Mesendoderm (in vitro differentiated cells): Measurements from ENCODE around the gene GNPTG.

ENCODE experiments used
- DNase-seq: peaks from one replicate; pipeline ENCODE4 v3.0.0; 2013
- H2AK5ac ChIP-seq: 2 replicates; pipeline ENCODE4 v1.6.1; 2013; ENCODE audit warnings: low read length, inconsistent platforms
- H2BK120ac ChIP-seq: 2 replicates; pipeline ENCODE4 v1.6.1; 2013; ENCODE audit warnings: low read depth, mild to moderate bottlenecking, low read length, moderate library complexity, mixed read lengths
- H2BK15ac ChIP-seq: replicated peaks from 2 replicates; pipeline ENCODE4 v1.6.1; 2013; ENCODE audit warnings: low read depth, mild to moderate bottlenecking, moderate library complexity
- H2BK5ac ChIP-seq: 2 replicates; pipeline ENCODE4 v1.6.1; 2013; ENCODE audit warnings: low read length, inconsistent platforms
- H3K18ac ChIP-seq: 2 replicates; pipeline ENCODE4 v1.6.1; 2013; ENCODE audit warnings: mild to moderate bottlenecking, low read length, mixed read lengths
- H3K23ac ChIP-seq: one replicate; pipeline ENCODE4 v1.6.1; 2013; ENCODE audit warnings: low read length
- H3K27ac ChIP-seq: 2 replicates; pipeline ENCODE4 v1.5.1; 2013; ENCODE audit warnings: low read depth, mild to moderate bottlenecking, inconsistent platforms, low read length, moderate library complexity
- H3K27me3 ChIP-seq: 2 replicates; pipeline ENCODE4 v1.6.1; 2013; ENCODE audit warnings: low read length, control low read depth, mild to moderate bottlenecking, inconsistent platforms; ENCODE audit not compliant: insufficient read depth, poor library complexity
- H3K36me3 ChIP-seq: 2 replicates; pipeline ENCODE4 v1.6.1; 2013; ENCODE audit warnings: low read length, inconsistent platforms; ENCODE audit not compliant: control insufficient read depth, insufficient read depth
- H3K4ac ChIP-seq: one replicate; pipeline ENCODE4 v1.6.1; 2013; ENCODE audit warnings: low read depth, mild to moderate bottlenecking, low read length, moderate library complexity
- H3K4me1 ChIP-seq: 2 replicates; pipeline ENCODE4 v1.6.1; 2013; ENCODE audit warnings: low read depth, low read length, inconsistent platforms; ENCODE audit not compliant: control insufficient read depth
- H3K4me2 ChIP-seq: 2 replicates; pipeline ENCODE4 v1.6.1; 2013; ENCODE audit warnings: low read length
- H3K4me3 ChIP-seq: 2 replicates; pipeline ENCODE4 v1.5.1; 2013; ENCODE audit warnings: mild to moderate bottlenecking, low read length
- H3K56ac ChIP-seq: one replicate; pipeline ENCODE4 v1.6.1; 2013; ENCODE audit warnings: low read length
- H3K79me1 ChIP-seq: 2 replicates; pipeline ENCODE4 v1.6.1; 2013; ENCODE audit warnings: low read length, inconsistent platforms
- H3K79me2 ChIP-seq: 2 replicates; pipeline ENCODE4 v1.6.1; 2013; ENCODE audit warnings: mild to moderate bottlenecking, low read length; ENCODE audit not compliant: control insufficient read depth, insufficient read depth
- H3K9ac ChIP-seq: 2 replicates; pipeline ENCODE4 v1.6.1; 2013; ENCODE audit warnings: low read length, inconsistent platforms
- H4K5ac ChIP-seq: one replicate; pipeline ENCODE4 v1.6.1; 2013; ENCODE audit warnings: low read length
- H4K8ac ChIP-seq: one replicate; pipeline ENCODE4 v1.6.1; 2013; ENCODE audit warnings: low read depth, mild to moderate bottlenecking, control low read depth, low read length, moderate library complexity
- WGBS: extraction: QIAGEN DNeasy Blood & Tissue Kit; methylation state at CpG from one replicate; pipeline ENCODE4 v1.1.7; 2013; ENCODE audit warnings: low lambda C conversion rate, missing lambda C conversion rate; ENCODE audit not compliant: insufficient coverage; ENCODE audit errors: extremely low coverage; 5-methylcytosine and 5-hydroxymethylcytosine counted together

GNPTG gene

GRCh38 chr16:1385232-1385631, 33.5 kb downstream of the GNPTG start:
- H3K56ac ChIP-seq = no peak overlapping the region
- WGBS = no CpG with 5 or more reads among the region's 39 CpGs
- H3K18ac ChIP-seq = no peak overlapping the region

GRCh38 chr16:1387331-1387730, 35.6 kb downstream of the GNPTG start:
- Histone ChIP-seq H3K23ac (no peak overlapping the region), H3K4me3 (no peak overlapping the region), H2AK5ac (no peak overlapping the region), H3K79me2 (no peaks in the 10 kb centered on the region), H2BK120ac (no peak overlapping the region), H3K4ac (no peak overlapping the region), H3K56ac (no peak overlapping the region), H3K18ac (no peak overlapping the region), H3K27me3 (no peaks in the 10 kb centered on the region), H3K9ac (no peak overlapping the region), H3K4me1 (no peaks in the 10 kb centered on the region), H2BK5ac (no peak overlapping the region), H4K5ac (no peak overlapping the region), H3K4me2 (no peak overlapping the region), H2BK15ac (no peak overlapping the region), H3K36me3 (no peaks in the 10 kb centered on the region), H4K8ac (no peak overlapping the region), H3K79me1 (no peaks in the 10 kb centered on the region), H3K27ac (no peak overlapping the region)
- no peak for DNase-seq
- WGBS = no CpG with 5 or more reads among the region's 16 CpGs

More at GRCh38 chr16:1385232-1385631, 33.5 kb downstream of the GNPTG start:
- no peaks in the 10 kb centered on the region for H3K79me1 ChIP-seq
- H2BK120ac ChIP-seq = no peak overlapping the region
- no peaks in the 10 kb centered on the region for H3K36me3 ChIP-seq
- no peak overlapping the region for H4K8ac ChIP-seq
- no peak overlapping the region for H3K4me2 ChIP-seq
- H3K23ac ChIP-seq = no peak overlapping the region
- no peak for DNase-seq
- no peak overlapping the region for H2AK5ac ChIP-seq
- no peak overlapping the region for H3K4me3 ChIP-seq
- no peaks in the 10 kb centered on the region for H3K79me2 ChIP-seq
- H3K9ac ChIP-seq = no peak overlapping the region
- H3K4me1 ChIP-seq = no peaks in the 10 kb centered on the region
- no peaks in the 10 kb centered on the region for H3K27me3 ChIP-seq
- no peak overlapping the region for H3K27ac ChIP-seq
- no peak overlapping the region for H3K4ac ChIP-seq
- H4K5ac ChIP-seq = no peak overlapping the region
- no peak overlapping the region for H2BK5ac ChIP-seq
- no peak overlapping the region for H2BK15ac ChIP-seq

GRCh38 chr16:1389762-1390161, 38.0 kb downstream of the GNPTG start:
- Histone ChIP-seq H4K5ac (no peak overlapping the region), H3K4ac (no peak overlapping the region), H3K79me2 (no peaks in the 10 kb centered on the region), H3K36me3 (no peaks in the 10 kb centered on the region), H2AK5ac (no peak overlapping the region), H3K56ac (no peak overlapping the region), H2BK15ac (no peak overlapping the region), H3K27ac (no peak overlapping the region), H3K4me2 (no peak overlapping the region), H3K79me1 (no peaks in the 10 kb centered on the region), H3K4me3 (no peak overlapping the region), H4K8ac (no peak overlapping the region), H2BK120ac (no peak overlapping the region), H3K23ac (no peak overlapping the region), H3K9ac (no peak overlapping the region), H2BK5ac (no peak overlapping the region), H3K4me1 (no peaks in the 10 kb centered on the region), H3K27me3 (no peaks in the 10 kb centered on the region), H3K18ac (no peak overlapping the region)
- no peak for DNase-seq
- no CpG with 5 or more reads among the region's 7 CpGs for WGBS

- no peak overlapping the region for H2BK15ac ChIP-seq
- no peak overlapping the region for H2AK5ac ChIP-seq
- no peaks in the 10 kb centered on the region for H3K4me1 ChIP-seq
- WGBS = no CpG with 5 or more reads among the region's 28 CpGs
- no peak for DNase-seq
- no peak overlapping the region for H3K4me2 ChIP-seq
- H3K79me2 ChIP-seq = no peaks in the 10 kb centered on the region
- no peak overlapping the region for H4K5ac ChIP-seq
- no peak overlapping the region for H3K4me3 ChIP-seq
- H3K18ac ChIP-seq = no peak overlapping the region
- no peaks in the 10 kb centered on the region for H3K79me1 ChIP-seq
- no peaks in the 10 kb centered on the region for H3K36me3 ChIP-seq
- no peak overlapping the region for H2BK5ac ChIP-seq
- no peaks in the 10 kb centered on the region for H3K27me3 ChIP-seq
- no peak overlapping the region for H3K56ac ChIP-seq
- H3K9ac ChIP-seq = no peak overlapping the region
- H3K27ac ChIP-seq = no peak overlapping the region
- H3K23ac ChIP-seq = no peak overlapping the region
- H2BK120ac ChIP-seq = no peak overlapping the region
- H4K8ac ChIP-seq = no peak overlapping the region
- no peak overlapping the region for H3K4ac ChIP-seq
These were observed 38.6 kb downstream of the GNPTG start for GRCh38 chr16:1390239-1390779.

- no peak overlapping the region for H2BK120ac ChIP-seq
These were observed 41.1 kb downstream of the GNPTG start for GRCh38 chr16:1392826-1393225.

GRCh38 chr16:1393613-1394176, 42.0 kb downstream of the GNPTG start:
- Histone ChIP-seq H3K36me3 (no peaks in the 10 kb centered on the region), H3K23ac (no peak overlapping the region), H3K56ac (no peak overlapping the region), H3K4me3 (no peak overlapping the region), H3K4me1 (no peaks in the 10 kb centered on the region), H3K4ac (no peak overlapping the region), H3K18ac (no peak overlapping the region), H2BK15ac (no peak overlapping the region), H4K8ac (no peak overlapping the region), H3K79me2 (no peaks in the 10 kb centered on the region), H2BK5ac (no peak overlapping the region), H3K79me1 (no peaks in the 10 kb centered on the region), H3K9ac (no peak overlapping the region), H4K5ac (no peak overlapping the region), H3K27ac (no peak overlapping the region), H3K27me3 (no peaks in the 10 kb centered on the region), H2AK5ac (no peak overlapping the region), H3K4me2 (no peak overlapping the region), H2BK120ac (no peak overlapping the region)
- WGBS = no CpG with 5 or more reads among the region's 21 CpGs
- DNase-seq = no peak

More at GRCh38 chr16:1392826-1393225, 41.1 kb downstream of the GNPTG start:
- Histone ChIP-seq H3K4ac (no peak overlapping the region), H2AK5ac (no peak overlapping the region), H4K5ac (no peak overlapping the region), H3K56ac (no peak overlapping the region), H3K27ac (no peak overlapping the region), H3K79me2 (no peaks in the 10 kb centered on the region), H3K27me3 (no peaks in the 10 kb centered on the region), H3K4me2 (no peak overlapping the region), H3K18ac (no peak overlapping the region), H3K23ac (no peak overlapping the region), H4K8ac (no peak overlapping the region), H2BK15ac (no peak overlapping the region), H3K4me1 (no peaks in the 10 kb centered on the region), H3K4me3 (no peak overlapping the region), H3K79me1 (no peaks in the 10 kb centered on the region), H2BK5ac (no peak overlapping the region), H3K9ac (no peak overlapping the region), H3K36me3 (no peaks in the 10 kb centered on the region)
- no CpG with 5 or more reads among the region's 17 CpGs for WGBS
- DNase-seq = no peak
